Vagina (tissue), 2 donors: ENCODE measurements around the gene ARHGEF38.

ENCODE experiments used
- CTCF ChIP-seq, 3 experiments: fragments of 450-650 bp in 2 of 3; fragments of 200-600 bp in 1 of 3; sonication (generic) in 1 of 3; IDR thresholded peaks; one replicate each; pipeline ENCODE4 v1.5.1; 2017 to 2019; ENCODE audit warnings: antibody characterized with exemption in 3 of 3, mild to moderate bottlenecking in 2 of 3, moderate library complexity in 2 of 3
- POLR2A ChIP-seq, 2 donors: fragments of 450-650 bp; IDR thresholded peaks; one replicate each; pipeline ENCODE4 v1.6.1; 2017; ENCODE audit warnings: antibody characterized with exemption in 2 of 2, mild to moderate bottlenecking in 2 of 2, moderate library complexity in 2 of 2

GRCh38 chr4:105556206-105556605 lies 3.8 kb downstream of the ARHGEF38 start:
- TF ChIP-seq CTCF (IDR thresholded peaks at IDR 0.05) (no peak), POLR2A (IDR thresholded peaks at IDR 0.05) (no peak)
